ENCODE data around the gene PCCA.

DNA sequence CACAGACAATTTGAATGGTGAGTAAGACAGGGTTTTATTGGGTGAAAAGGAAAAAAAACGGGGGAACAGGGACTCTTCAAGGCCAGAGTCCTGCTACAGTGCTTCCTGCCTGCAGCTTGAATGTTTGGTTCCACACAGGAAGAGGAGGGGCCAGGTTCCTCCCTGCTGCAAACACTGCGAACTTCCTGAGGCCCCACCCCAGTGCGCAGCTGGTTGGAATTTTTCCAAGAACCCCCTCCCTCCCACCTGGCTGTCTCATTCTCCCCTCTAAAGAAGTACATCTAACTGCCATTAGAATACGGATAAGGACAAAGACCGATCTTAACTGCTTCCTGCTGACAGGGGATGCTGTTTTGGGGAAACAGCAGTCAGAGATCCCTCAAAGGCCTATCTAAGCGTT, 314.8 kb downstream of the PCCA start:
- TF ChIP-seq NR3C1 (CRISPR knock-in tag; conservative IDR thresholded peaks at IDR 0.05; ENCODE audit: low read depth) (no peak), GABPB1 (CRISPR knock-in tag; IDR thresholded peaks at IDR 0.05) (no peak), TEAD4 (CRISPR knock-in tag; IDR thresholded peaks at IDR 0.05) (no peak), SP1 (CRISPR knock-in tag; conservative IDR thresholded peaks at IDR 0.05) (no peak), CTCF (IDR thresholded peaks at IDR 0.05) (no peak), ZNF416 (CRISPR knock-in tag; IDR thresholded peaks at IDR 0.05) (no peak), NFYB (CRISPR knock-in tag; conservative IDR thresholded peaks at IDR 0.05; ENCODE audit: low read depth) (no peak), CREB1 (CRISPR knock-in tag; IDR thresholded peaks at IDR 0.05) (no peak), TCF7 (CRISPR knock-in tag; IDR thresholded peaks at IDR 0.05; ENCODE audit: low read depth) (no peak)
- TF ChIP-seq, protein P1, sequence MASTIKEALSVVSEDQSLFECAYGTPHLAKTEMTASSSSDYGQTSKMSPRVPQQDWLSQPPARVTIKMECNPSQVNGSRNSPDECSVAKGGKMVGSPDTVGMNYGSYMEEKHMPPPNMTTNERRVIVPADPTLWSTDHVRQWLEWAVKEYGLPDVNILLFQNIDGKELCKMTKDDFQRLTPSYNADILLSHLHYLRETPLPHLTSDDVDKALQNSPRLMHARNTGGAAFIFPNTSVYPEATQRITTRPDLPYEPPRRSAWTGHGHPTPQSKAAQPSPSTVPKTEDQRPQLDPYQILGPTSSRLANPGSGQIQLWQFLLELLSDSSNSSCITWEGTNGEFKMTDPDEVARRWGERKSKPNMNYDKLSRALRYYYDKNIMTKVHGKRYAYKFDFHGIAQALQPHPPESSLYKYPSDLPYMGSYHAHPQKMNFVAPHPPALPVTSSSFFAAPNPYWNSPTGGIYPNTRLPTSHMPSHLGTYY (CRISPR knock-in tag; IDR thresholded peaks at IDR 0.05): no peak
- TF ChIP-seq, protein P2, sequence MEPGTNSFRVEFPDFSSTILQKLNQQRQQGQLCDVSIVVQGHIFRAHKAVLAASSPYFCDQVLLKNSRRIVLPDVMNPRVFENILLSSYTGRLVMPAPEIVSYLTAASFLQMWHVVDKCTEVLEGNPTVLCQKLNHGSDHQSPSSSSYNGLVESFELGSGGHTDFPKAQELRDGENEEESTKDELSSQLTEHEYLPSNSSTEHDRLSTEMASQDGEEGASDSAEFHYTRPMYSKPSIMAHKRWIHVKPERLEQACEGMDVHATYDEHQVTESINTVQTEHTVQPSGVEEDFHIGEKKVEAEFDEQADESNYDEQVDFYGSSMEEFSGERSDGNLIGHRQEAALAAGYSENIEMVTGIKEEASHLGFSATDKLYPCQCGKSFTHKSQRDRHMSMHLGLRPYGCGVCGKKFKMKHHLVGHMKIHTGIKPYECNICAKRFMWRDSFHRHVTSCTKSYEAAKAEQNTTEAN (CRISPR knock-in tag; IDR thresholded peaks at IDR 0.05): no peak
